Mesothelial cell of epicardium (in vitro differentiated cells): Measurements from ENCODE around the gene BGN. TPM values are rescaled to one million over a fixed set of nuclear protein-coding genes. Genes with fewer than 3 reads are reported as not detected.

Experiments
- DNase-seq, 2 experiments: peaks; one replicate each; pipeline ENCODE4 v3.0.0; 2021; ENCODE audit warnings: low spot score in 2 of 2; ENCODE audit not compliant: unreplicated experiment in 2 of 2
- H3K27ac Mint-ChIP-seq: 2 replicates; pipeline ENCODE4 v1.8.0; 2021; ENCODE audit warnings: mixed read lengths
- H3K27me3 Mint-ChIP-seq: 2 replicates; pipeline ENCODE4 v1.8.0; 2021; ENCODE audit warnings: low read depth, mixed read lengths
- H3K36me3 Mint-ChIP-seq: 2 replicates; pipeline ENCODE4 v1.8.0; 2021; ENCODE audit warnings: mixed read lengths
- H3K4me1 Mint-ChIP-seq: 2 replicates; pipeline ENCODE4 v1.8.0; 2021; ENCODE audit warnings: mixed read lengths
- H3K4me3 Mint-ChIP-seq: 2 replicates; pipeline ENCODE4 v1.8.0; 2021; ENCODE audit warnings: mild to moderate bottlenecking, moderate library complexity, mixed read lengths
- H3K9me3 Mint-ChIP-seq: 2 replicates; pipeline ENCODE4 v1.8.0; 2021; ENCODE audit warnings: mixed read lengths
- CTCF ChIP-seq: fragments of 200-600 bp; sonication (generic); IDR thresholded peaks from one replicate; pipeline ENCODE4 v1.5.0; 2021; ENCODE audit warnings: antibody characterized with exemption; ENCODE audit not compliant: unreplicated experiment
- total RNA-seq: library from RNA; stranded (reverse); gene quantifications from 3 replicates; pipeline ENCODE4 v1.2.1, GENCODE V29; 2021

Gene BGN
- total RNA-seq, 1 donor from 2014 or later, result 121 TPM

GRCh38 chrX:153492543-153492942 is 2.2 kb upstream of the BGN start:
- peaks cover 17% of the 10 kb centered on the region for H3K4me1 Mint-ChIP-seq
- no peaks in the 10 kb centered on the region for H3K9me3 Mint-ChIP-seq

DNA sequence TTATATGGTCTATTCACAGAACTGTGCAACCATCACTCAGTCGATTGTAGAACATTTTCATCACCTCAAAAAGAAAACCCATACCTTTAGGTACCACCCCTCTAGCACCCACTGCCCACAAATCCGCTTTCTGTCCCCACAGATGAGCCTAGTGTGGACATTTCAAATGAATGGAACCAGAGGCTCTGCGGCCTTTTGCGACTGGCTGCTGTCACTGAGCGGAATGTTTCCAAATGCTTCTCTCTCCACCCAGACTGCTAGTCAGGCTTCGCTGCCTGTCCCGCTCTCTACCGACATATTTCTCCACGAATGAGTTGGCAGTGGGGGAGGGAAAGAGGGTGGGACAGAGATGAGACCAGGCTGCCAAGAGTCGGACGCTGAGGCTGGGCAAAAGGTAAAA is 1.7 kb upstream of the BGN start:
- no peak for DNase-seq
- Mint-ChIP-seq H3K27ac (peak overlapping the region; percentile 34), H3K4me1 (peaks cover 21% of the 10 kb centered on the region), H3K9me3 (no peaks in the 10 kb centered on the region), H3K4me3 (no peak overlapping the region), H3K36me3 (no peaks in the 10 kb centered on the region), H3K27me3 (no peaks in the 10 kb centered on the region)
- no peak for TF ChIP-seq CTCF

More at GRCh38 chrX:153492543-153492942, 2.2 kb upstream of the BGN start:
- TF ChIP-seq CTCF, result no peak
- Mint-ChIP-seq H3K27ac (no peak overlapping the region), H3K36me3 (no peaks in the 10 kb centered on the region), H3K27me3 (no peaks in the 10 kb centered on the region), H3K4me3 (no peak overlapping the region)
- DNase-seq, result no peak

DNA sequence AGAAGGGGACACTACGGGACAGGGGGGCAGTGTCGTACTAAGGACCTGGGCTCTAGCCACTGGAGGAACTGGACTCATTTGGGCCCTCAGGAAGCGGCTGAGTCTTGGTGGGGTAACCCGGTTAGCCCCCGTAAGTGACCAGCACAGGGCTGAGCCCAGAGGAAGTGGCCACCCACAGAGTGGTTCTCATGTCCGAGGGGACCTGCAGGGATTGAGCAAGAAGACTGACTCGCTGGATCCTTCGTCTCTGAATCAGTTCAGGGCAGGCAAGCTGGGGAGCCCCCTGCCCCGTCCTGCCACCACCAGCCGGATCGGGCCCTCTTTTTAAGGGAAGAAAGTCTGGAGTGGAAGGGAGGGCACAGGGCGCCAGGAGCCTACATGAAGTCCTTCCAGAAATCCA is 719 bp upstream of the BGN start:
- peak overlapping the region; percentile 48 for H3K4me3 Mint-ChIP-seq
- DNase-seq, result no peak
- H3K36me3 Mint-ChIP-seq, result no peaks in the 10 kb centered on the region
- no peaks in the 10 kb centered on the region for H3K27me3 Mint-ChIP-seq
- no peaks in the 10 kb centered on the region for H3K9me3 Mint-ChIP-seq
- TF ChIP-seq CTCF, result no peak
- peak overlapping the region; percentile 73 for H3K27ac Mint-ChIP-seq
- peaks cover 22% of the 10 kb centered on the region for H3K4me1 Mint-ChIP-seq

GRCh38 chrX:153495362-153495751 is 577 bp downstream of the BGN start:
- no peaks in the 10 kb centered on the region for H3K27me3 Mint-ChIP-seq
- no peak for TF ChIP-seq CTCF
- no peaks in the 10 kb centered on the region for H3K36me3 Mint-ChIP-seq
- peak overlapping the region; percentile 69 for H3K4me3 Mint-ChIP-seq
- H3K9me3 Mint-ChIP-seq, result peaks cover under 1% of the 10 kb centered on the region
- peak overlapping the region; percentile 80 for H3K27ac Mint-ChIP-seq
- peaks cover 22% of the 10 kb centered on the region for H3K4me1 Mint-ChIP-seq
- no peak for DNase-seq

DNA sequence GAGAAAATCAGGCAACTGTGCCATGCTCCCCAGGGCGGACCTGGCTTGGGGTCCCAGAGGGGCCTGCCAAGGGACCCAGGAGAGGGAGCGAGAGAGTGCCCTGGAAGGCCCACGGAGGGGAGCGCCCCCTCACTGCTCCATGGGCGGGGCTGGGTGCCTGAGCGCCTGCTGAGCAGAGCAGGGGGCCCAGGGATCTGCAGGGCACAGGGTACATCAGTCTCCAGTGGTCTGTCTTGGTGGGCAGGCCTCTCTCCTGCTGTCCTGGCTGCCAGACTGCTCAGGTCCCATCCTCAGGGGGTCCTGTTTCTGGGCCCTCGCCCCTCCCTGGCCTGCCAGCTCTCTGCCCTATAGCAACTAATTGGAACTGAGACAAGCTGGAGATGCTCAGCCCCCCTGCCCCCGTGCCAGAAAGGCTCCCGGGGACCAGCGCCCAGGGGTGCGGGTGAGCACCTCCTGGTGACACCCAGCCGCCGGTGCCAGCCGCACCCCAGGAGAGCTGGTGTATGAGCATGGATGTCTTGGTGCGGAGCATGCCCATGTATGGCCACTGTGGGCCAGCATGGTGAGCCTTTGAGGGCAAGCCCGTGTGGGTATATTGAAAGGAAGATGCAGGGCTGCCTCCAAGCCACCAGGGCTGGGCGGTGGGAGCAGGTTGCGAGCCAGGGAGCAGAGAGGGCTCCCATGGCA is 1.3 kb downstream of the BGN start:
- H3K27ac Mint-ChIP-seq, result no peak overlapping the region
- no peaks in the 10 kb centered on the region for H3K27me3 Mint-ChIP-seq
- H3K4me1 Mint-ChIP-seq, result peaks cover 20% of the 10 kb centered on the region
- peak overlapping the region; percentile 69 for H3K4me3 Mint-ChIP-seq
- peaks cover 2% of the 10 kb centered on the region for H3K36me3 Mint-ChIP-seq
- no peak for TF ChIP-seq CTCF
- DNase-seq, result no peak
- peaks cover 7% of the 10 kb centered on the region for H3K9me3 Mint-ChIP-seq
